ENCODE results near the gene ROPN1L.
"Not testable (repeated sequence)": the region's sequence is repeated elsewhere in the genome, so short reads cannot be mapped to it uniquely, and the experiment has no call there.

ROPN1L gene

DNA sequence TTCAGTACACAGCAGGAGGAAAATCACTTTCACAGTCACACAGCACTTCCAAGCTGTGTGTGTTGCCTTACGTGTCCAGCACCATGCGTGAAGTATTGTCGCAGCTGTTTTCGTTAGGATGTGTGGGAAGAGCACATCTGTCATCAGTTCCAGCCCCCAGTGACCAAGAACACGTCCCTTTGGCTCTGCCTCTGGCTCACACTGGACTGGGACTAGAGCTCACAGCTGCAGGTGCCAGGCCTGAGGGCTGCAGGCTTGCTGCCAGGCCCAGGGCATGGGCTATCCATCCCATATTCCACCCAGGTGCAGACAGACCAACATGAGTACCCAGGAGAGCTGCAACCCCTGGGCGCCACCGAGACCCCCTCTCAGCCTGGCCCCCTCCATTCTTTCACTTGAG, 61.6 kb downstream of the ROPN1L start:
- DNase-seq: no peak

DNA sequence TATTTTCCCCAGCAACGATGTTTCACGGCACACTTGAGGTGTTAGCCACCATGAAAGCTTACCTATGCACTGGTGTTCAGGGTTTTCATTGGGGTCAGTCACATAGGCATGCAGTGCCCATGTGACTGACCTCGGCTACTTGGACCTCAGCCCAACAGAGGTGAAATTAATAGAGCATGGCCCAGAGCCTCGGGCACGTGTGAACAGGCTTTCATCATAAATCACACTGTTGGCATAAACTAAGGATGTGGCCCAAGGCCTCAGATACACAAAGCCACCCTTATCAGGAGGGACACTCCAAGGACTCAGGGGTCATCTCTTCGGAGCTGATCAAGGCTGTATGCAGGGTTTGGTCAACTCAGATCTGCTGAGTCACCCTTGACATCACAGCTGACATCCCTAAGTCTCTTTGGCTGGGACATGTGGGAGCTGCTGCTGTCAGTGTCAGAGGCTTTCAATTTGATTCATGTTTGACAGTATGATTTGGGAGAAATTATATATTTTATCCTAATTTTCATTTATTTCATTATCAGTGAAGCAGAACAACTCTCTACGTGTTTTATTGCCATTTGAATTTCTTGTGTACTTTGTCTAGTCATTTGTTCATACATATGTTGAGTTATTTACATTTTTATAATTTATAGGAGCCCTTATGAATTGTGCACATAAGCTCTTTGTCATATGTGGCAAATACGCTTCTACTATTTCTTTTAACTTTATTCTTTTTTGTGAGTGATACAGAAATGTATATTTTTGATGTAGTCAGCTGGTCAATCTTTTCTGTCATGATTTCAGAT, 62.5 kb downstream of the ROPN1L start:
- DNase-seq: no peak

DNA sequence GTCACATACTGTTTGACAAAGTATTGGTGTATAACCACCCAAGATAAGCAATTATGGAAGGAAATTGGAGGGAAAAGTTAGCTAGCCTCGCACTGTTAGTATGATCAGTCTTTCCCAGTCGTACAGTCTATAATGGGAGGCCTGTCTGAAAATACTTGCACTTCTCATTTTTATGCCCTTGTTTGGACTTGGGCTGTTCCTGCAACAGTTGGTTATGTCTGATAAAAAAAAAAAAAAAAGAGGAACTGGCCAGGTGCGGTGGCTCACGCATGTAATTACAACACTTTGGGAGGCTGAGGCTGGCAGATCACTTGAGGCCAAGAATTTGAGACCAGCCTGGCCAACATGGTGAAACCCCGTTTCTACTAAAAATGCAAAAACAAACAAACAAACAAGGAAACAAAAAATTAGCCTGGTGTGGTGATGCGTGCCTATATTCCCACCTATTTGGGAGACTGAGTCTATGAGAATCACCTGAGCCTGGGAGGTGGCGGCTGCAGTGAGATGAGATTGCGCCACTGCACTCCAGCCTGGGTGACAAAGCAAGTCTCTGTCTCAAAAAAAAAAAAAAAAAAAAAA, 63.9 kb downstream of the ROPN1L start:
- DNase-seq: peak in 1 of 2 donors; percentile 50

GRCh38 chr5:10506535-10506934, 64.9 kb downstream of the ROPN1L start:
- no peak for DNase-seq

DNA sequence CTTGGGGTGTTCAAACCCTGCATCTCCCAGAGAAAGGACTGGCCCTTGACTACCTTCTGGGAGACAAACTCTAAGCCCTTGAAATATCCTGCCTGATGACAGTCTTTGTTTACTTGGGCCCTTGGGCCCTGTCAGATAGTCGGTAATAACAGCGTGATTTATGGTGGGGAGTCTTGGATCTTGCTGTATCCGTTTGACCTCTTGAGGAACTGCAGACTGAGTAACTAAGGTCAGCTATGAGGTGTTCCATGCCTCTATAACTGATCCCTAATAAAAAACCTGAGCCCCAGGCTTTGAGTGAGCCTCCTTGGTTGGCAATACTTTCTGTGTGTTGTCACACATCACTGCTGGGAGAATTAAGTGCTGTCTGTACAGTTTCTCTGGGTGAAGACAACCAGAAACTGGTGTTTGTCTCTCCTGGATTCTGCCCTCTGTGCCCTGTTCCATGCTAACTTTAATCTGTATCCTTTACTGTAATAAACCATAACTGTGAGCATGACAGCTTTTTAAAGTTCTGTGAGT, 66.0 kb downstream of the ROPN1L start:
- DNase-seq: no peak

DNA sequence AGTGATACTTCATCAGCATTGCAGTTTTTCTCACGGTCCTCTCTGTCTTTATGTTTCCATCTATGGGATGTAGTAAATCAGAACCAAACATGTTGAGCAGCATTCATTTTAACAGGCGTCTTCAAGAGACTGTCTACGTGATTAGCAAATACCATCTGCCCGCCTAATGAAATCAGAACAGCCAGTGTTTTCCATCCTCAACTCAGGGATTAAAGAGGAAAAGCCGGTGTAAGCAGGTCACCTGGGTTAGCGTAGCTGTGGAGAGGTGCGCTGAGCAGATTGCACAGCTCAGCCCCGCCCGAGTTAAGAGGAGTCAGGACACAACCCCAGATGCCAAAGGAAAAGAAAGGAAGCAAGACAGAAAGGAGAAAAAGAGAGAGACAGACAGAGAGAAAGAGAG, 67.9 kb downstream of the ROPN1L start:
- no peak for DNase-seq

GRCh38 chr5:10511741-10512640, 70.3 kb downstream of the ROPN1L start:
- no peak for DNase-seq

DNA sequence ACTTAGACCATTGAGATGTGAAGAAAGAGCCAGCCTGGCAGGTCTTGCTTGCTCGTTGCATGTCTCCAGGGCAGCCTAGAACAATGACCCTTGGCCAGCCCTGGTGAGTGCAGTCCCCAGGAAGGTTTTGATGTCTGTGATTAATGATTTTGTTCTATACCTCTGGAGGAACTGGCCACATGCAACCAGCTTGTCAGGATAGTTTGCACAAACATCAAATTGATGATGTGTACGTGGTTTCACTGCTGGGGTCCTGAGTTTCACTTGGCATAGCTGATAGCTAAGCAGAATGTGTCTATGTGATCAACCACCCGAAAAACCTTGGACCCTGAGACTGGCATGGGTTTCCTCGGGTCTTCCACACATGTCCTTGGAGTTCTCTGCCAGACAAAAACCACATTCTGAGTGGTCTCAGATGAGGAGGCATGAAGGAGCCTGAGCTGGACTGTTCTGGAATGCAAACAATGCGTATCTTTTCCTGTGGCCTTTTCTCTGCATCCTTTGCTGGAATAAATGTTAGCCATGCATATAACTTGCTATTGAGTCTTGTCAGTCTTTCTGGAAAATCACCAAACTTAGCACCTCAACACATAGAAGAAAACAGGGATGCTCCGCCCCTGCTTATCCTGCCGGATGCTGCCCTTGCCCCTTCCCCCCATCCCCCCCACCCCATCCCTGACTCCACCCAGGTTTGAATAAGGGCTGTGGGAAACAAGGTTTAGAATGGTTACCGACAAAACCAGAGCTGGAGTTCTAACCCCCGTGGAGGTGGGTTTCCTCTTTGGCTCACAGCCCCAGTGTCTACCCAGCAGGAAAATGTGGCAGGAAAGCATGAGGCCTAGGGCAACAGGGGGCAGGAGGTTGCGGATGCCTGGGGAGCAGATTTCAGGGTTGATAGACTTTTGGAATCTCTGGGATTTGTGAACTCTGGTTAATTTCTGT, 72.1 kb downstream of the ROPN1L start:
- no peak for DNase-seq

DNA sequence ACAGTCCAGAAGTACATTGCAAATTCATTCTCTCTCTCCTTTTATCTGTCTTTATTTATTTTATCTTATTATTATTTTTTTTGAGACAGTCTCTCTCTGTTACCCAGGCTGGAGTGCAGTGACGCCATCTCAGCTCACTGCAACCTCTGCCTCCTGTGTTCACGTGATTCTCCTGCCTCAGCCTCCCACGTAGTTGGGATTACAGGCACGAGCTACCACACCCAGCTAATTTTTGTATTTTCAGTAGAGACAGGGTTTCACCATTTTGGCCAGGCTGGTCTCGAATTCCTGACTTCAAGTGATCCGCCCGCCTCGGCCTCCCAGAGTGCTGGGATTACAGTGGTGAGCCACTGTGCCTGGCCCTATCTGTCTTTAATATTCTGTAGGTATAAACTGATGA, 72.9 kb downstream of the ROPN1L start:
- DNase-seq: not testable (repeated sequence)
